H1 (cell line): Measurements from ENCODE around the gene RBM19. TPM values are rescaled to one million over a fixed set of nuclear protein-coding genes. Genes with fewer than 3 reads are reported as not detected.

ENCODE experiments used
- MAX ChIP-seq: IDR thresholded peaks from 2 replicates; pipeline ENCODE4 v1.6.1; 2012; ENCODE audit warnings: inconsistent platforms
- polyA plus RNA-seq, 7 experiments: library from polyadenylated mRNA; depleted of rRNA in 3 of 7; stranded (reverse) in 5 of 7; unstranded in 2 of 7; fragments of >200 nt in 5 of 7; fragments of 200-250 nt in 2 of 7; gene quantifications; 1 replicate in 5 of 7; 2 replicates in 1 of 7; 4 replicates in 1 of 7; pipeline versions ENCODE4 v1.2.1 to v1.2.3, GENCODE V29; 2011 to 2013; ENCODE audit warnings: missing spikeins in 2 of 7, mixed read lengths in 2 of 7
- total RNA-seq: library from RNA; stranded (reverse); fragmentation: NEBNext Ultra II Directional; extraction: Animal tissue kit (Norgen Biotek cat#: 25700); gene quantifications from 2 replicates; pipeline ENCODE4 v1.2.1, GENCODE V29; 2021

RBM19 gene
- total and polyA plus RNA-seq, 2 of the 8 experiments (the other 6 are each of a cell fraction or from before 2014, with no cell fraction given), result 23.4 to 61.9 TPM

GRCh38 chr12:113958108-113958507 lies 8.0 kb downstream of the RBM19 start (continued):
- TF ChIP-seq MAX, result no peak
- TF ChIP-seq, all 59 proteins: peak for 0
